ENCODE data around the gene PRKN. TPM values are rescaled to one million over a fixed set of nuclear protein-coding genes. Genes with fewer than 3 reads are reported as not detected.

The PRKN gene
- total RNA-seq, 1 donor from 2014 or later = not detected

- intact Hi-C loops (cut with micrococcal nuclease) = no loop called here
Observed at GRCh38 chr6:161299726-161300125, 1427.8 kb downstream of the PRKN start.

Other genes starting within 250 kb of the PRKN start
- gene PACRG, start 208 bp upstream of the PRKN start, total RNA-seq = not detected in 2 replicates